Right renal cortex interstitium (tissue), 3 donors: ENCODE results near the gene TLCD3B. TPM values are rescaled to one million over a fixed set of nuclear protein-coding genes. Genes with fewer than 3 reads are reported as not detected.
A peak's percentile ranks its signal among the peaks of the same experiment; 100 is the strongest.

Source experiments
- DNase-seq, 3 donors: peaks; one replicate each; pipeline ENCODE4 v3.0.0-alpha.2; 2013; ENCODE audit warnings: low read depth in 3 of 3, low spot score in 2 of 3
- polyA plus RNA-seq, 3 donors: library from polyadenylated mRNA; unstranded; fragments of 120-200 nt; gene quantifications; one replicate each; pipeline ENCODE4 v1.2.1, GENCODE V29; 2013; ENCODE audit not compliant: insufficient read length in 3 of 3

TLCD3B gene
- polyA plus RNA-seq, 3 donors: 0.60 to 0.93 (median 0.90) TPM

GRCh38 chr16:30006659-30007377, 24.3 kb downstream of the TLCD3B start:
- DNase-seq: no peak

GRCh38 chr16:30006095-30006473, 25.0 kb downstream of the TLCD3B start:
- DNase-seq: no peak

GRCh38 chr16:30005341-30006094, 25.6 kb downstream of the TLCD3B start:
- no peak for DNase-seq

- DNase-seq: no peak
These were observed 26.2 kb downstream of the TLCD3B start for GRCh38 chr16:30004811-30005242.

GRCh38 chr16:30004424-30004776, 26.7 kb downstream of the TLCD3B start:
- no peak for DNase-seq

- DNase-seq: no peak
These were observed 27.2 kb downstream of the TLCD3B start for GRCh38 chr16:30003670-30004423.

GRCh38 chr16:30002614-30003346, 28.3 kb downstream of the TLCD3B start:
- DNase-seq: no peak

GRCh38 chr16:30000735-30001631, 30.1 kb downstream of the TLCD3B start:
- no peak for DNase-seq

- no peak for DNase-seq
These were observed 31.5 kb downstream of the TLCD3B start for GRCh38 chr16:29999605-30000004.

- DNase-seq: no peak
These were observed 34.3 kb downstream of the TLCD3B start for GRCh38 chr16:29996766-29997250.

GRCh38 chr16:29995911-29996765, 34.9 kb downstream of the TLCD3B start, which contains the start of gene INO80E:
TSS of gene INO80E (plus strand) at chr16:29996241. CDS start at chr16:29996311, 70 bp downstream.
- peak; percentile 87 to 92 (median 89) for DNase-seq

- peak in 1 of 3 donors; percentile 72 for DNase-seq
These were observed 35.7 kb downstream of the TLCD3B start, which contains the start of gene HIRIP3 for GRCh38 chr16:29995324-29995910. TSS of gene HIRIP3 (minus strand) at chr16:29995617. CDS start at chr16:29995605, 12 bp downstream.

GRCh38 chr16:29994600-29995323, 36.3 kb downstream of the TLCD3B start:
- DNase-seq: no peak

- DNase-seq: no peak
These were observed 37.0 kb downstream of the TLCD3B start for GRCh38 chr16:29993903-29994599.

GRCh38 chr16:29993191-29993902, 37.7 kb downstream of the TLCD3B start:
- no peak for DNase-seq

GRCh38 chr16:29992344-29992967, 38.6 kb downstream of the TLCD3B start:
- no peak for DNase-seq
